Middle frontal gyrus (tissue), 1 donor: ENCODE data around the gene PTGDS.

Source experiments
- DNase-seq: peaks from one replicate; pipeline ENCODE4 v3.0.0-alpha.2; 2015; ENCODE audit warnings: low spot score; ENCODE audit errors: extremely low spot score

Gene PTGDS

GRCh38 chr9:137021568-137021978 is 44.3 kb downstream of the PTGDS start:
- no peak for DNase-seq

DNA sequence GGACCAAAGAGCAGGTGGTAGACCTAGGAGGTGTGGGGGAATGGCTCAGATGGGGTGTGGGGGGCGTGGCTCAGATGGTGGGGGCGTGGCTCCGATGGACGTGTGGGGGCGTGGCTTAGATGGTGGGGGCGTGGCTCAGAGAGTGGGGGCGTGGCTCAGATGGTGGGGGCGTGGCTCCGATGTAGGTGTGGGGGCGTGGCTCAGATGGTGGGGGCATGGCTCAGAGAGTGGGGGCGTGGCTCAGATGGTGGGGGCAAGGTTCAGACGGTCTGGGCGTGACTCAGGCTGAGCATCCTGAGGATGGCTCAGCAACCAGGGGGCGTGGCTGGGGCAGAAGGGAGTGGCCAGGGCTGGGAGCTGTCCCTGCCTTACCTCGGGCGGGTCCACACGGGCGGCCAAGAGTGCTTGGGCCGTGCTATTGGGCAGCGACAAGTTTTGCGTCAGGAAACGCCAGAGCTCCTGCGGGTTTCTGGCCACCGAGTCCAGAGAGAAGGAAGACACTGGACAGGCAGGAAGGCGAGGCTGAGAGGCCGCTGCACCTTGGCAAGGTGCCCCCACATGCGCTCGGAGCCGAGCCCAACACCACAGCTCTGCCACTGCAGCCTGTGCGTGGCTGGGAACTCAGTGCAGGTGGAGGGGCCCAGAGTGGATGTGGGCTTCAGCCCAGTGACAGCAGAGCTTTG is 44.8 kb downstream of the PTGDS start:
- DNase-seq, result peak; percentile 60

DNA sequence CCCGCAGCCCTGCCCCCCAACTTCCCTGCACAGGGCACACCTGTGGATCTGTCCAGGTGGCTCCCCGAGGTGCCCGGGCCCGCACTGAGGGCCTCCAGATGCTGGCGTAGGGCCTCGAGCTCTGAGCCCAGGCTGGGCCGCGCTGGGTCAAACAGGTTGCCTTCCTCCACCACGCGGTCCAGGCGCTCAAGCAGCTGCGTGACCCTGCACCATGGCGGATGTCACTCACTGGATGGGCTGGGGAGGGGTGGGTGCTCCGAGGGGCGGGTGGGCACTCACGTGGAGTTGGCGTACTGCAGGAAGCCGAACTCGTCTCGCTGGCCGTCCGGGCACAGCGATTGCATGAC is 45.3 kb downstream of the PTGDS start:
- DNase-seq, result no peak

DNA sequence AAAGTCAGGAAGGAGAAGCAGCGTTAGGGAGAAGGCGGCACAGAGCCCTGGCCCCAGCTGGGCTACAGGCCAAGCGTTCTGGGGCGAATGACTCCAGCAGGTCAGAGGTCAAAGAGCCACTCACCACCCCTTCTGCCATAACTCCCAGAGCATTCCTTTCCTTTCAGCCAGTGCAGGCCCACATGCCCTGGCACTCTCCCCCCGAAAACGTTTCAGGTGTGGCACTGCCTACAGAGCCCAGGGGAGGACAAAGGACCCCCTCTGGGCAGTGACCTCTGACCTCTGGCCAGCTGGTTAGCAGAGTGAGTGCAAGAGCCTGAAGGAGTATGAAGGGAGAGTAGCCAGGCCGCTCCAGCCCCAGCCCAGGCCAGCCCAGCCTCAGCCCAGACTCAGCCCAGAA is 45.9 kb downstream of the PTGDS start:
- DNase-seq, result no peak

GRCh38 chr9:137023583-137023991 is 46.3 kb downstream of the PTGDS start:
- no peak for DNase-seq

DNA sequence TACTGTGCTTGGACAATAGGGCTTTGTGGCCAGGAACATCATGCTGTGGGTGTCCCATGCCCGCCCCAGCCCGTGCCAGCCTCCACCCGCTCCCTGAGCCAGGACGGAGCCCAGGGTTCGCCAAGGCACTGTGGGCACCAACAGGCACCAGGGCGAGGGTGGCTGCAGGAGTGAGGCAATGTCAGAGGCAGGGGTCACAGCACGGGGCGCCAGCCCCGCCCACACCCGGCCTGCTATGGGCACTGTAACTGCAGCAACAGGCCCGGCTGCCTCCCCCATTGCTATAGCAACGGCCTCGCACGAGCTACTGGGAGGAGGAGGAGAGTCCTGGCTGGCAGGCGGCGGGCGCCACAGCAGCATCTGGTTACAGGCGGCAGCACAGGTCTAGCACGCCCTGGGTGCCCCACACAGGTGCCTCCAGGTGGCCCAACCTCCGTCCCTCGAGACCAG is 48.2 kb downstream of the PTGDS start:
- DNase-seq, result peak; percentile 88

- DNase-seq, result no peak
These were observed 49.1 kb downstream of the PTGDS start for GRCh38 chr9:137026384-137026783.

GRCh38 chr9:137026828-137027227 is 49.5 kb downstream of the PTGDS start:
- no peak for DNase-seq

- DNase-seq, result no peak
These were observed 50.3 kb downstream of the PTGDS start, which contains the start of gene ABCA2 for GRCh38 chr9:137027369-137028262. TSS of gene ABCA2 (minus strand) at chr9:137028237. CDS start at chr9:137028140, 97 bp downstream.

DNA sequence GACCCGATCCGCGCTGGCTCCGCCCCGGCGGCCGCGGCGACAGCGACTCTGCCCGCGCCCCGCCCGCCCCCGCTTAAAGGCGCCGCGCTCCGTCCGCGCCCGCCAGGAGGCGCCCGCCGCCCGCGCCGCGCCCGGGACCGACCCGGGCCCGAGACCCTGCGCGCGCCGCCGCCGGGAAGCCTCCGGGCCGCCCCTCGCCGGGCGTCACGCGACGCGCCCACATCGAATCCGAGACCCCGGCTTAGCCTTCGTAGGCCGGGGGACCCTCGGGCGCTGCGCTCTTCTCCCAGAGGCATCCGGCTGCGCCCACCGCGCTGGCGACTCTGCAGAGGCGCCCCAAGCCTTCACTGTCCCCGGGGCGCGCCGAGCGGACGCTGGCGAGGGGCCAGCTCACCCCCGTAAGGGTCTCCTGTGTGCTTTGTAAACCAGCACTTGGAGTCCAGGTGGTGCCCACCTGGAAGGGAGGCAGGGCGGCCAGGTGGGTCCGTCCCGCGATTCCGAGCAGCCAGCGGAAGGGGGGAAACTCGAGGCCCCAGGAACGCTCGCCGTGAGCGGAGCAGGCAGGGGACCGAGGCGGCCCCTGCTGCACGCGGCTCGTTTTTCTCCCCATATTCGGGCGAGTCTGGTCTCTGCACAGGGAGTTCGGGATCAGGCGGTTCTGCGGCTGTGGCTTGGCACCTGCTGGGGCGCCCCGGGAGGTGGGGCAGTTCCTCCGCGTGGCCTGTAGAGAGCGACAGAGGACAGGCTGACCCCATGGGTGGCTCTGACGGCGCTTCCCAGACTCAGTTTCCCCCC is 51.2 kb downstream of the PTGDS start:
- DNase-seq, result peak; percentile 69

DNA sequence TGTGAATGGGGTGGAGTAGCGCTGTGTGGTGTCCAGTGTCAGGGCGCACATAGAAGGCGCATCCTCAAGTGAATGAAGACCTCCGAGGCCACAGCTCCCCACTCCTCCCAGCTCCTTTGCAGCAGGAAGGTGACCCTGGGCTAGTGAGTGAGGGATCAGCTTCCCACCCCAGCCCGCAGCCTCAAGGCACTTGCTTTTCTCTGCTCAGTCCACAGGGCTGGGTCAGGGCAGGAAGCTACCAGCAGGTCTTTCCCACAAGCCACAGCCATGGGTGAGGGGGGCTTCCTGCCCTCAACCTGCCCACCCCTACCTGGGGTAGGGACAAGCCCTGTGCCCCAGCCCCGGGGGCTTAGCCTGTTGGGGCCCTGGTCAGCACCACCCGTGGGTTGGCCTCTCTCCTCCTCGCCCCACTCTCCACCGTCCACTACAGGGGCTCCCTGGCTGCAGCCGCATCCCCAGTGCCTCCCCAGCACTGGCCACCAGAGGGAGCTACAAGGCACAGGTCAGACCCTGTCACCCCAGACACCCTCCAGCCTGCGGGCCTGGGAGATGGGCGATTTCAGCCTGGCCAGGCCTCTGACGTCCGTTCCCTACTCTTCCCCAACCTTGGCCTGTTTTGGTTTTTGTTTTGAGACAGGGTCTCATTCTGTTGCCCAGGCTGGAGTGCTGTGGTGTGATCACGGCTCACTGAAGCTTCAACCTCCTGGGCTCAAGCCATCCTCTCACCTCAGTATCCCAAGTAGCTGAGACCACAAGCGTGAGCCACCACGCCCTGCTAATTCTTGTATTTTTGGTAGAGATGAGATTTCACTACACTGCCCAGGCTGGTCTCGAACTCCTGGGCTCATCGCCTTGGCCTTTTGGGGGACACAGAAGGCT is 52.0 kb downstream of the PTGDS start:
- no peak for DNase-seq

DNA sequence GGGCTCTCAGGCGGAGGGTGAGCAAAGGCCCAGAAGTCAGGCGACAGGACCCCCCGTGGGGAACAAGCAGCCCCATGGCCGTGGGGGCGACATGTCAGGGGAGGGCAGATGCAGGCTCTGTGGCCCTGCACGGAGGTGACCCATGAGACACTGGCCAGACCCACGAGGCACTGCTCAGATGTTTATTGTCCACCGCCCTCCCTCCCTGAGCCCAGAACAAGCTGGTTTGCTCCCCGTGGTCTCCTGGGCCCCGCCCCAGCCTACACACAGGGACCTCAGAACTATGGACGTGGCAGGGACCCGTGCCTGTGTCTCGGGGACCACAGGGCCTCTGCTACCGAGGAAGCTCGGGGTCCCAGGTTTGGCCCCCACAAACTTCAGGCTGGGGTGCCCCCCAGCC is 52.7 kb downstream of the PTGDS start:
- DNase-seq, result no peak

GRCh38 chr9:137030538-137031527 is 53.5 kb downstream of the PTGDS start:
- DNase-seq, result no peak
